GM23338 (cell line): ENCODE data around the gene SF3B1. TPM values are rescaled to one million over a fixed set of nuclear protein-coding genes. Genes with fewer than 3 reads are reported as not detected.

Source experiments
- ATAC-seq: fragments of 200-7000 bp; cut with Tn5 transposase; 3 replicates; pipeline ENCODE4 v1.9.1; 2020
- DNase-seq: peaks from one replicate; pipeline ENCODE4 v3.0.0-alpha.2; 2015; ENCODE audit warnings: low spot score
- H2AFZ ChIP-seq: fragments of 200-600 bp; sonication (generic); 2 replicates; pipeline ENCODE4 v1.8.0; 2016; ENCODE audit warnings: antibody characterized with exemption, mild to moderate bottlenecking, moderate library complexity
- H3F3A ChIP-seq: fragments of 200-600 bp; sonication (generic); replicated peaks from 2 replicates; pipeline ENCODE4 v1.8.0; 2017; ENCODE audit warnings: antibody characterized with exemption, mixed run types, low read depth
- H3K27ac ChIP-seq: fragments of 200-600 bp; sonication (generic); 2 replicates; pipeline ENCODE4 v1.6.1; 2016; ENCODE audit warnings: low read depth
- H3K27me3 ChIP-seq: fragments of 200-600 bp; sonication (generic); 2 replicates; pipeline ENCODE4 v1.8.0; 2016; ENCODE audit warnings: mild to moderate bottlenecking, mixed run types, moderate library complexity; ENCODE audit not compliant: insufficient read depth
- H3K36me3 ChIP-seq: fragments of 200-600 bp; sonication (generic); 2 replicates; pipeline ENCODE4 v1.8.0; 2016; ENCODE audit warnings: mild to moderate bottlenecking; ENCODE audit not compliant: insufficient read depth
- H3K4me1 ChIP-seq: fragments of 200-600 bp; sonication (generic); 2 replicates; pipeline ENCODE4 v1.8.0; 2016; ENCODE audit warnings: mild to moderate bottlenecking, moderate library complexity; ENCODE audit not compliant: insufficient read depth
- H3K4me2 ChIP-seq: fragments of 200-600 bp; sonication (generic); 2 replicates; pipeline ENCODE4 v1.7.1; 2017; ENCODE audit warnings: mixed run types
- H3K4me3 ChIP-seq: fragments of 200-600 bp; sonication (generic); 2 replicates; pipeline ENCODE4 v1.6.1; 2016; ENCODE audit warnings: mixed run types
- H3K79me2 ChIP-seq: fragments of 200-600 bp; sonication (generic); replicated peaks from 2 replicates; pipeline ENCODE4 v1.8.0; 2017; ENCODE audit warnings: mild to moderate bottlenecking; ENCODE audit not compliant: insufficient read depth
- H3K9me2 ChIP-seq: fragments of 200-600 bp; sonication (generic); 2 replicates; pipeline ENCODE4 v1.8.0; 2017; ENCODE audit not compliant: insufficient read depth
- H4K20me1 ChIP-seq: fragments of 200-600 bp; sonication (generic); replicated peaks from 2 replicates; pipeline ENCODE4 v1.8.0; 2017; ENCODE audit warnings: mild to moderate bottlenecking; ENCODE audit not compliant: insufficient read depth
- H3K27ac Mint-ChIP-seq: 2 replicates; pipeline ENCODE4 v1.8.0; 2020; ENCODE audit warnings: inconsistent platforms, mild to moderate bottlenecking, moderate library complexity, mixed read lengths
- H3K27me3 Mint-ChIP-seq: 3 replicates; pipeline ENCODE4 v1.8.0; 2022; ENCODE audit warnings: low read depth, mild to moderate bottlenecking, moderate library complexity, mixed read lengths, inconsistent platforms; ENCODE audit not compliant: insufficient read depth, poor library complexity
- H3K36me3 Mint-ChIP-seq: 3 replicates; pipeline ENCODE4 v1.8.0; 2021; ENCODE audit warnings: low read depth, mild to moderate bottlenecking, inconsistent platforms, moderate library complexity, mixed read lengths
- H3K4me1 Mint-ChIP-seq: 3 replicates; pipeline ENCODE4 v1.8.0; 2020; ENCODE audit warnings: mild to moderate bottlenecking, inconsistent platforms, mixed read lengths
- H3K4me3 Mint-ChIP-seq: 3 replicates; pipeline ENCODE4 v1.8.0; 2021; ENCODE audit warnings: moderate library complexity, mild to moderate bottlenecking, inconsistent platforms, mixed read lengths
- H3K9me3 Mint-ChIP-seq: 3 replicates; pipeline ENCODE4 v1.8.0; 2020; ENCODE audit warnings: moderate library complexity, mild to moderate bottlenecking, inconsistent platforms, mixed read lengths
- CTCF ChIP-seq, 2 experiments: fragments of 200-600 bp in 1 of 2; sonication (generic) in 1 of 2; conservative IDR thresholded peaks; 2 replicates each; pipeline versions ENCODE4 v1.5.1 to v1.6.1; 2016 to 2017; ENCODE audit warnings: antibody characterized with exemption in 2 of 2, low read depth in 2 of 2, mild to moderate bottlenecking in 2 of 2, moderate library complexity in 1 of 2
- EZH2phosphoT487 ChIP-seq: fragments of 200-600 bp; sonication (generic); IDR thresholded peaks from one replicate; pipeline ENCODE4 v1.8.1; 2018; ENCODE audit warnings: antibody characterized with exemption; ENCODE audit not compliant: unreplicated experiment
- JUNB ChIP-seq: IDR thresholded peaks from one replicate; pipeline ENCODE4 v1.6.1; 2016; ENCODE audit warnings: antibody characterized with exemption; ENCODE audit not compliant: unreplicated experiment
- NANOG ChIP-seq: IDR thresholded peaks from 2 replicates; pipeline ENCODE4 v1.6.1; 2016; ENCODE audit warnings: antibody characterized with exemption, borderline replicate concordance
- POLR2AphosphoS5 ChIP-seq: IDR thresholded peaks from 2 replicates; pipeline ENCODE4 v1.6.1; 2016; ENCODE audit warnings: antibody characterized with exemption, low read depth
- STAT1 ChIP-seq: IDR thresholded peaks from one replicate; pipeline ENCODE4 v1.6.1; 2016; ENCODE audit warnings: antibody characterized with exemption; ENCODE audit not compliant: unreplicated experiment
- ZNF462 ChIP-seq: fragments of 250-450 bp; sonication (Bioruptor Pico); IDR thresholded peaks from 2 replicates; pipeline ENCODE4 v1.5.0; 2020; ENCODE audit warnings: mild to moderate bottlenecking, moderate library complexity
- polyA plus RNA-seq: library from polyadenylated mRNA; unstranded; fragments of >200 nt; fragmentation: Nextera tagmentation; extraction: Ambion mirVana; gene quantifications from 2 replicates; pipeline ENCODE4 v1.2.1, GENCODE V29; 2016
- total RNA-seq: library from RNA; depleted of rRNA; stranded (reverse); fragments of >200 nt; shearing (Covaris generic); gene quantifications from 2 replicates; pipeline ENCODE4 v1.2.3, GENCODE V29; 2014

SF3B1 gene
- total and polyA plus RNA-seq, 2 experiments from 2014 or later: 238 to 340 TPM

- no peak for TF ChIP-seq ZNF462 (CRISPR knock-in tag)
Observed at GRCh38 chr2:197442857-197443256, 8.0 kb upstream of the SF3B1 start (continued).

GRCh38 chr2:197437380-197437779, 2.6 kb upstream of the SF3B1 start:
- Histone ChIP-seq H3K27ac (no peak overlapping the region), H4K20me1 (peaks cover 15% of the 10 kb centered on the region), H3K79me2 (peaks cover 30% of the 10 kb centered on the region), H2AFZ (no peak overlapping the region), H3K9me2 (no peaks in the 10 kb centered on the region), H3K4me3 (no peak overlapping the region), H3K4me1 (peaks cover 17% of the 10 kb centered on the region), H3K27me3 (no peaks in the 10 kb centered on the region), H3K4me2 (no peak overlapping the region), H3F3A (no peaks in the 10 kb centered on the region), H3K36me3 (no peaks in the 10 kb centered on the region)
- Mint-ChIP-seq H3K27me3 (peaks cover 10% of the 10 kb centered on the region), H3K4me1 (peaks cover 10% of the 10 kb centered on the region; the same call in 2 of the 3 replicates), H3K27ac (no peak overlapping the region), H3K4me3 (no peak overlapping the region), H3K36me3 (peaks cover 10% of the 10 kb centered on the region; the same call in 2 of the 3 replicates), H3K9me3 (no peaks in the 10 kb centered on the region)
- DNase-seq: no peak
- no peak for ATAC-seq
- TF ChIP-seq POLR2AphosphoS5: no peak
- no peak for TF ChIP-seq STAT1
- no peak for TF ChIP-seq CTCF (conservative IDR thresholded peaks at IDR 0.05; ENCODE audit: low read depth in 2 of 2)
- no peak for TF ChIP-seq EZH2phosphoT487
- no peak for TF ChIP-seq NANOG
- TF ChIP-seq JUNB: no peak
- no peak for TF ChIP-seq ZNF462 (CRISPR knock-in tag)
